HEK293 (cell line): ENCODE results near the gene COBL.

Source experiments
- CTCF ChIA-PET: fragments of 350-600 bp; formaldehyde crosslinking; extraction: SDS; loops from one replicate; lab custom pipeline; 2021; ENCODE audit warnings: antibody characterized with exemption; lab: Yijun Ruan, JAX
- POLR2A ChIA-PET: fragments of 300-600 bp; formaldehyde crosslinking; extraction: SDS; loops from one replicate; lab custom pipeline; 2020; ENCODE audit warnings: antibody characterized with exemption, inconsistent platforms; lab: Yijun Ruan, JAX
- H3K27ac ChIP-seq: fragments of 200-500 bp; sonication (Bioruptor generic); 2 replicates; pipeline ENCODE4 v1.5.1; 2014; ENCODE audit warnings: low read depth, low read length, control low read depth, inconsistent platforms; ENCODE audit errors: extremely low read depth
- H3K36me3 ChIP-seq, 2 experiments: fragments of 200-500 bp in 1 of 2; sonication (Bioruptor generic) in 1 of 2; 1 replicate in 1 of 2; 2 replicates in 1 of 2; pipeline ENCODE4 v1.5.1; 2014 to 2017; ENCODE audit warnings: inconsistent platforms in 2 of 2, low read length in 2 of 2; ENCODE audit not compliant: control insufficient read depth in 2 of 2, insufficient read depth in 1 of 2
- H3K4me1 ChIP-seq: fragments of 200-500 bp; sonication (Bioruptor generic); 2 replicates; pipeline ENCODE4 v1.5.1; 2014; ENCODE audit warnings: mild to moderate bottlenecking, low read length, inconsistent platforms; ENCODE audit not compliant: control insufficient read depth, insufficient read depth
- H3K4me3 ChIP-seq: 2 replicates; pipeline ENCODE4 v1.5.1; 2011; ENCODE audit warnings: low read depth, mild to moderate bottlenecking, control low read depth, low read length, moderate library complexity
- H3K9me3 ChIP-seq: fragments of 200-500 bp; sonication (Bioruptor generic); 2 replicates; pipeline ENCODE4 v1.5.1; 2014; ENCODE audit warnings: low read depth, low read length, inconsistent platforms; ENCODE audit not compliant: control insufficient read depth, insufficient read depth
- EGR2 ChIP-seq: fragments of 450-650 bp; formaldehyde crosslinking; IDR thresholded peaks from 2 replicates; pipeline ENCODE4 v1.5.1; 2016; ENCODE audit warnings: low read depth, missing biosample characterization, missing genetic modification characterization
- HOXD13 ChIP-seq: sonication (generic); formaldehyde crosslinking; IDR thresholded peaks from 2 replicates; pipeline ENCODE4 v1.8.0; 2022; ENCODE audit warnings: missing genetic modification reagents, borderline replicate concordance
- KLF7 ChIP-seq: fragments of 450-650 bp; formaldehyde crosslinking; IDR thresholded peaks from 2 replicates; pipeline ENCODE4 v1.5.1; 2016; ENCODE audit warnings: missing biosample characterization, missing genetic modification characterization, borderline replicate concordance
- MYNN ChIP-seq: fragments of 450-650 bp; formaldehyde crosslinking; IDR thresholded peaks from 2 replicates; pipeline ENCODE4 v1.5.1; 2016; ENCODE audit warnings: missing biosample characterization, missing genetic modification characterization, borderline replicate concordance
- PRDM2 ChIP-seq: fragments of 450-650 bp; formaldehyde crosslinking; IDR thresholded peaks from 2 replicates; pipeline ENCODE4 v1.5.1; 2016; ENCODE audit warnings: missing biosample characterization, missing genetic modification characterization, borderline replicate concordance
- SCRT1 ChIP-seq: fragments of 450-650 bp; formaldehyde crosslinking; IDR thresholded peaks from 2 replicates; pipeline ENCODE4 v1.5.1; 2016; ENCODE audit warnings: missing biosample characterization, missing genetic modification characterization, borderline replicate concordance
- SP2 ChIP-seq: fragments of 450-650 bp; formaldehyde crosslinking; IDR thresholded peaks from 2 replicates; pipeline ENCODE4 v1.5.1; 2016; ENCODE audit warnings: missing biosample characterization, missing genetic modification characterization
- SP3 ChIP-seq: fragments of 450-650 bp; formaldehyde crosslinking; IDR thresholded peaks from 2 replicates; pipeline ENCODE4 v1.5.1; 2016; ENCODE audit warnings: missing biosample characterization, missing genetic modification characterization
- TCF7L2 ChIP-seq: IDR thresholded peaks from 2 replicates; pipeline ENCODE4 v1.6.1; 2011; ENCODE audit warnings: low read depth, mild to moderate bottlenecking, inconsistent platforms, low read length, moderate library complexity, borderline replicate concordance
- ZBTB20 ChIP-seq: fragments of 450-650 bp; formaldehyde crosslinking; IDR thresholded peaks from 2 replicates; pipeline ENCODE4 v1.5.1; 2016; ENCODE audit warnings: missing biosample characterization, missing genetic modification characterization
- ZEB2 ChIP-seq: fragments of 450-650 bp; formaldehyde crosslinking; IDR thresholded peaks from 2 replicates; pipeline ENCODE4 v1.5.1; 2016; ENCODE audit warnings: missing biosample characterization, missing genetic modification characterization
- ZFP37 ChIP-seq: fragments of 450-650 bp; formaldehyde crosslinking; IDR thresholded peaks from 2 replicates; pipeline ENCODE4 v1.5.1; 2016; ENCODE audit warnings: missing biosample characterization, missing genetic modification characterization
- ZNF132 ChIP-seq: fragments of 450-650 bp; formaldehyde crosslinking; IDR thresholded peaks from 2 replicates; pipeline ENCODE4 v1.5.1; 2017; ENCODE audit warnings: missing biosample characterization, missing genetic modification characterization, borderline replicate concordance
- ZNF140 ChIP-seq: fragments of 450-650 bp; formaldehyde crosslinking; IDR thresholded peaks from 2 replicates; pipeline ENCODE4 v1.5.1; 2016; ENCODE audit warnings: missing biosample characterization, missing genetic modification characterization
- ZNF146 ChIP-seq: fragments of 450-650 bp; formaldehyde crosslinking; IDR thresholded peaks from 2 replicates; pipeline ENCODE4 v1.5.1; 2016; ENCODE audit warnings: missing biosample characterization, missing genetic modification characterization
- ZNF280D ChIP-seq: fragments of 450-650 bp; formaldehyde crosslinking; IDR thresholded peaks from 2 replicates; pipeline ENCODE4 v1.5.1; 2016; ENCODE audit warnings: missing biosample characterization, missing genetic modification characterization
- ZNF324 ChIP-seq: fragments of 450-650 bp; formaldehyde crosslinking; IDR thresholded peaks from 2 replicates; pipeline ENCODE4 v1.5.1; 2016; ENCODE audit warnings: missing biosample characterization, missing genetic modification characterization
- ZNF423 ChIP-seq: fragments of 450-650 bp; formaldehyde crosslinking; IDR thresholded peaks from 2 replicates; pipeline ENCODE4 v1.5.1; 2016; ENCODE audit warnings: missing biosample characterization, missing genetic modification characterization
- ZNF473 ChIP-seq: fragments of 450-650 bp; formaldehyde crosslinking; IDR thresholded peaks from 2 replicates; pipeline ENCODE4 v1.5.1; 2017; ENCODE audit warnings: missing biosample characterization, missing genetic modification characterization
- ZNF501 ChIP-seq: fragments of 450-650 bp; formaldehyde crosslinking; IDR thresholded peaks from 2 replicates; pipeline ENCODE4 v1.5.1; 2016; ENCODE audit warnings: missing biosample characterization, missing genetic modification characterization
- ZNF561 ChIP-seq: fragments of 450-650 bp; IDR thresholded peaks from 2 replicates; pipeline ENCODE4 v1.5.1; 2018; ENCODE audit warnings: missing biosample characterization, missing genetic modification characterization, borderline replicate concordance
- ZNF571 ChIP-seq: fragments of 450-650 bp; formaldehyde crosslinking; IDR thresholded peaks from 2 replicates; pipeline ENCODE4 v1.5.0; 2017; ENCODE audit warnings: missing biosample characterization, missing genetic modification characterization
- ZNF585B ChIP-seq: fragments of 450-650 bp; formaldehyde crosslinking; IDR thresholded peaks from 2 replicates; pipeline ENCODE4 v1.5.1; 2016; ENCODE audit warnings: missing biosample characterization, missing genetic modification characterization
- ZNF664 ChIP-seq: fragments of 450-650 bp; formaldehyde crosslinking; IDR thresholded peaks from 2 replicates; pipeline ENCODE4 v1.5.1; 2016; ENCODE audit warnings: missing biosample characterization, missing genetic modification characterization
- ZNF704 ChIP-seq: fragments of 450-650 bp; formaldehyde crosslinking; IDR thresholded peaks from 2 replicates; pipeline ENCODE4 v1.5.1; 2016; ENCODE audit warnings: missing biosample characterization, missing genetic modification characterization
- ZNF785 ChIP-seq: fragments of 450-650 bp; formaldehyde crosslinking; IDR thresholded peaks from 2 replicates; pipeline ENCODE4 v1.5.1; 2016; ENCODE audit warnings: missing biosample characterization, missing genetic modification characterization

Gene COBL

GRCh38 chr7:51316666-51317581 lies at the start of gene COBL:
Gene COBL, minus strand, starts transcription at chr7:51316809. Its CDS starts 176 bp downstream, at chr7:51316633.
- Histone ChIP-seq H3K36me3 (no peaks in the 10 kb centered on the region), H3K4me1 (peaks cover 18% of the 10 kb centered on the region), H3K9me3 (no peaks in the 10 kb centered on the region), H3K27ac (peak within 1 kb of the TSS; percentile 88; the same call in 1 of the 2 replicates), H3K4me3 (peak within 1 kb of the TSS; percentile 77)
- ChIA-PET POLR2A (no interaction called here), CTCF (interaction anchor here (1.0 kb wide), 1 partner anchor 8 kb away, joined by 4 read pairs; no protein-coding TSS in a partner anchor)
- no peak for TF ChIP-seq ZNF704 (tag by site-specific recombination)
- no peak for TF ChIP-seq SCRT1
- TF ChIP-seq ZNF140, result no peak
- peak; percentile 39; the same call in 1 of the 2 replicates for TF ChIP-seq EGR2 (tag by site-specific recombination)
- peak; percentile 43 for TF ChIP-seq SP3
- peak; percentile 92 for TF ChIP-seq ZBTB20
- no peak for TF ChIP-seq ZNF571 (tag by site-specific recombination)
- TF ChIP-seq PRDM2, result no peak
- no peak for TF ChIP-seq ZNF585B
- TF ChIP-seq SP2 (tag by site-specific recombination), result no peak; the same call in 1 of the 2 replicates
- TF ChIP-seq ZNF146 (tag by site-specific recombination), result no peak
- peak; percentile 57; the same call in 1 of the 2 replicates for TF ChIP-seq ZNF423 (tag by site-specific recombination)
- TF ChIP-seq MYNN (tag by site-specific recombination), result no peak
- TF ChIP-seq ZNF132, result no peak
- TF ChIP-seq ZNF664 (tag by site-specific recombination), result no peak
- TF ChIP-seq ZNF785, result no peak
- no peak for TF ChIP-seq ZNF501 (tag by site-specific recombination)
- TF ChIP-seq ZEB2 (tag by site-specific recombination), result 0 out of 2 replicates have a peak, but pooled peaks have one; percentile 33
- peak; percentile 52; the same call in 1 of the 2 replicates for TF ChIP-seq KLF7
- no peak for TF ChIP-seq TCF7L2
- TF ChIP-seq ZNF324 (tag by site-specific recombination), result no peak
- no peak for TF ChIP-seq ZNF473 (tag by site-specific recombination)
- TF ChIP-seq ZNF561 (tag by site-specific recombination), result no peak
- no peak for TF ChIP-seq ZNF280D (tag by site-specific recombination)
- no peak for TF ChIP-seq ZFP37 (tag by site-specific recombination)
- TF ChIP-seq HOXD13 (CRISPR knock-in tag), result no peak
